ENCODE data around the gene RAB20.
"Not testable (repeated sequence)": the region's sequence is repeated elsewhere in the genome, so short reads cannot be mapped to it uniquely, and the experiment has no call there.

RAB20 gene

GRCh38 chr13:110574161-110574560, 12.6 kb upstream of the RAB20 start:
- DNase-seq, result no peak

GRCh38 chr13:110572778-110573118, 11.2 kb upstream of the RAB20 start:
- no peak for DNase-seq

- no peak for DNase-seq
Measured at GRCh38 chr13:110571896-110572777, 10.6 kb upstream of the RAB20 start.

GRCh38 chr13:110570886-110571285, 9.4 kb upstream of the RAB20 start:
- no peak for DNase-seq

- DNase-seq, result not testable (repeated sequence)
Measured at GRCh38 chr13:110569962-110570361, 8.4 kb upstream of the RAB20 start.

- no peak for DNase-seq
Measured at GRCh38 chr13:110568612-110569011, 7.1 kb upstream of the RAB20 start.

GRCh38 chr13:110566171-110566570, 4.6 kb upstream of the RAB20 start:
- DNase-seq, result no peak

GRCh38 chr13:110565296-110565695, 3.8 kb upstream of the RAB20 start:
- DNase-seq, result no peak

- DNase-seq, result no peak
Measured at GRCh38 chr13:110564472-110564985, 3.0 kb upstream of the RAB20 start.

GRCh38 chr13:110563463-110563774, 1.9 kb upstream of the RAB20 start:
- DNase-seq, result no peak

- DNase-seq, result no peak
Measured at GRCh38 chr13:110562696-110563462, 1.4 kb upstream of the RAB20 start.

- DNase-seq, result no peak
Measured at GRCh38 chr13:110562036-110562597, 595 bp upstream of the RAB20 start.

GRCh38 chr13:110560601-110561343, 750 bp downstream of the RAB20 start:
- no peak for DNase-seq

GRCh38 chr13:110559986-110560385, 1.5 kb downstream of the RAB20 start:
- no peak for DNase-seq

GRCh38 chr13:110559429-110559943, 2.0 kb downstream of the RAB20 start:
- DNase-seq, result no peak

- DNase-seq, result no peak
Measured at GRCh38 chr13:110557610-110558305, 3.8 kb downstream of the RAB20 start.

GRCh38 chr13:110557082-110557481, 4.4 kb downstream of the RAB20 start:
- DNase-seq, result no peak

- DNase-seq, result no peak
Measured at GRCh38 chr13:110556224-110556606, 5.3 kb downstream of the RAB20 start.

GRCh38 chr13:110555601-110556223, 5.8 kb downstream of the RAB20 start:
- peak; percentile 62 for DNase-seq

- no peak for DNase-seq
Measured at GRCh38 chr13:110554946-110555345, 6.6 kb downstream of the RAB20 start.

- DNase-seq, result no peak
Measured at GRCh38 chr13:110554227-110554836, 7.2 kb downstream of the RAB20 start.
